ENCODE results near the gene PHF23. TPM values are rescaled to one million over a fixed set of nuclear protein-coding genes. Genes with fewer than 3 reads are reported as not detected.

Gene PHF23
- total RNA-seq, 1 experiment from 2014 or later: 85.1 TPM

DNA sequence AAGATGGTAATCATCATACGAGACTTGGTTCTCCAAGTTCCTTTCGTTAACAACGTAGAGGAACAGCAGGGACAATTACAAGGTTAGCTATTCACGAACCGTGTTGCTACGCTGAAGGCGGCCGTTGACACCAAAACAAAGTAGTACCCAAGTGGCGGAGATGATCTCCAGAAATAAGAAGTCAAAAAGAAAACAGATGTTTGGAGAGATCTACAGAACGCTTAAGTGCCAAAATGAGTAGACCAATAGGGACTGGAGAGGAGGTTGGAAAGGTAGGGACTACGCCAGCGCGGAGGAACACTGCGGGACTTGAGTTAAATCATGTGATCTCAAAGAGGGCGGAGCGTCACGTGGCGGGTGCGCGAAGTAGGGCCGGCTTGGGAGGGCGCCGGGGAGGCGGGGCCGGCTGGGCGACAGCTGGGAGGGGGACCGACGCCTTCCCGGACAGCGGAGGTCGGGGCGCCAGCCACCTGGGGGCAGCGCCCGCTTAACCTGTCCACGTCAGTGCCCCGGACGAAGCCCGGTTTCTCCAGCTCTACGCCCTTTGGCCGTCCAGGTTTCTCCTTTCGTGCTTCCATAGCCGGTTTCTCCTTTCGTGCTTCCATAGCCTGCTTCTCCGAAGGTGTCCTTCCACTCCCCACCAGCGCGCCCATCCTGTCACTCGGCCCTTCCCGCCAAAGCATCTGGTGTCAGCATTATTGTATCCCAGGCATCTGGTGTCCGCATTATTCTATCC is 3.6 kb upstream of the PHF23 start:
- peak overlapping the region; percentile 84 for H3K27ac ChIP-seq (ENCODE audit: low read depth, low read length, poor library complexity, severe bottlenecking)
- peak overlapping the region; percentile 72 for H3K4me3 ChIP-seq (ENCODE audit: low read depth, low read length, poor library complexity, severe bottlenecking)
- H3K9me3 ChIP-seq (ENCODE audit: low read depth, low read length, poor library complexity, severe bottlenecking): no peaks in the 10 kb centered on the region
- TF ChIP-seq CTCF (conservative IDR thresholded peaks at IDR 0.05; ENCODE audit: low read depth, low read length): no peak
- no peak for TF ChIP-seq EZH2 (IDR thresholded peaks at IDR 0.05; ENCODE audit: borderline replicate concordance, low read depth, low read length, poor library complexity, severe bottlenecking)
- CTCF ChIA-PET: interaction anchor here (0.6 to 1.0 kb wide), 3 partner anchors 22 to 161 kb away, joined by 3 to 5 read pairs (median 4); partner anchors contain the start of gene TMEM256
- peak; percentile 97 for DNase-seq (ENCODE audit: low spot score)
- peaks cover 23% of the 10 kb centered on the region for H3K4me1 ChIP-seq (ENCODE audit: insufficient read depth, low read length, poor library complexity, severe bottlenecking)
- no peaks in the 10 kb centered on the region for H3K27me3 ChIP-seq (replicated peaks; ENCODE audit: insufficient read depth, low read depth, low read length, poor library complexity)
- intact Hi-C loops (cut with micrococcal nuclease; ENCODE audit: unreplicated experiment): loop anchor here (1.0 kb wide), 1 partner anchor 8 kb away; the partner anchor contains the start of gene CTDNEP1
- H3K36me3 ChIP-seq (ENCODE audit: insufficient read depth, low read length, poor library complexity, severe bottlenecking): peaks cover 43% of the 10 kb centered on the region
- BruUV-seq (replicated peaks): no TSS peak
- POLR2A ChIA-PET (ENCODE audit: low non-redundant PET): interaction anchor here (0.6 to 0.7 kb wide), 3 partner anchors 9 to 445 kb away, joined by 3 to 10 read pairs (median 10); partner anchors contain the start of genes CTDNEP1 and TP53

- Histone ChIP-seq H3K4me1 (ENCODE audit: insufficient read depth, low read length, poor library complexity, severe bottlenecking) (peaks cover 29% of the 10 kb centered on the region), H3K27me3 (replicated peaks; ENCODE audit: insufficient read depth, low read depth, low read length, poor library complexity) (no peaks in the 10 kb centered on the region), H3K4me3 (ENCODE audit: low read depth, low read length, poor library complexity, severe bottlenecking) (peak within 1 kb of the TSS; percentile 72), H3K36me3 (ENCODE audit: insufficient read depth, low read length, poor library complexity, severe bottlenecking) (peaks cover 44% of the 10 kb centered on the region), H3K27ac (ENCODE audit: low read depth, low read length, poor library complexity, severe bottlenecking) (peak within 1 kb of the TSS; percentile 84), H3K9me3 (ENCODE audit: low read depth, low read length, poor library complexity, severe bottlenecking) (no peaks in the 10 kb centered on the region)
- no TSS peak for BruUV-seq (replicated peaks)
- ChIA-PET CTCF (interaction anchor here (0.6 to 1.0 kb wide), 3 partner anchors 21 to 162 kb away, joined by 3 to 5 read pairs (median 4); partner anchors contain the start of gene TMEM256), POLR2A (ENCODE audit: low non-redundant PET) (interaction anchor here (0.6 to 0.7 kb wide), 3 partner anchors 9 to 445 kb away, joined by 3 to 10 read pairs (median 10); partner anchors contain the start of genes CTDNEP1 and TP53)
- intact Hi-C loops (cut with micrococcal nuclease; ENCODE audit: unreplicated experiment): no loop called here
- DNase-seq (ENCODE audit: low spot score): peak; percentile 96
- TF ChIP-seq CTCF (conservative IDR thresholded peaks at IDR 0.05; ENCODE audit: low read depth, low read length) (no peak), EZH2 (IDR thresholded peaks at IDR 0.05; ENCODE audit: borderline replicate concordance, low read depth, low read length, poor library complexity, severe bottlenecking) (no peak)
Measured at GRCh38 chr17:7241783-7242716, 2.8 kb upstream of the PHF23 start, which contains the start of gene GABARAP. Gene GABARAP, minus strand, starts transcription at chr17:7242449. Its CDS starts 119 bp downstream, at chr17:7242330.

DNA sequence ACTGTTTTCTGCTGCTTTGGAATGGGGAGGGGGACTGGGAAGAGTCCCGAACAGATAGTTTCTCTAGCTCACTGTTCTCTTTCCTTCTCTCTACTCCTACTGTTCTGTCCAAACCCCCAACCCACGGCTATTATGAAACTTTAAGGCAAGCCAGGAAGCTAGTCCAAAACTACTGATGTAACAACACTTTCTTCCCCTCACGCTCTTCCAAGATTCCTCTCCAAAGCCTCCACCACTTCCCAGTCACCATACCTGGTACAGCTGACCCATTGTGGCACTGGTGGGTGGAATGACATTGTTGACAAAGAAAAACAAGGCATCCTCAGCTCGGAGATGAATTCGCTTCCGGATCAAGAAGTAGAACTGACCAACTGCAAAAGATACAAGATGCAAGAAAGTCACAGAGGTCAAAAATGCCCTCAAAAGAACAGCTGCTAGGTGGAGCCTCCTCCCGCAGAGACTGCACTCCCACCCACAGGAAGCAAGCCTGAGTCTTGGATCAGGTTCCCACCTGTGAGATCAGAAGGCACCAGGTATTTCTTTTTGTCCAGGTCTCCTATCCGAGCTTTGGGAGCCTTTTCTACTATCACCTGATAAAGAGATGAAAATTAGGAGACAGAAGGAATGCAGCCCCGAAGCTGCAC is 2.0 kb upstream of the PHF23 start:
- Histone ChIP-seq H3K27ac (ENCODE audit: low read depth, low read length, poor library complexity, severe bottlenecking) (peak overlapping the region; percentile 84), H3K4me1 (ENCODE audit: insufficient read depth, low read length, poor library complexity, severe bottlenecking) (peaks cover 31% of the 10 kb centered on the region), H3K9me3 (ENCODE audit: low read depth, low read length, poor library complexity, severe bottlenecking) (no peaks in the 10 kb centered on the region), H3K36me3 (ENCODE audit: insufficient read depth, low read length, poor library complexity, severe bottlenecking) (peaks cover 44% of the 10 kb centered on the region), H3K27me3 (replicated peaks; ENCODE audit: insufficient read depth, low read depth, low read length, poor library complexity) (no peaks in the 10 kb centered on the region), H3K4me3 (ENCODE audit: low read depth, low read length, poor library complexity, severe bottlenecking) (peak overlapping the region; percentile 72)
- no TSS peak for BruUV-seq (replicated peaks)
- no peak for TF ChIP-seq CTCF (conservative IDR thresholded peaks at IDR 0.05; ENCODE audit: low read depth, low read length)
- no peak for TF ChIP-seq EZH2 (IDR thresholded peaks at IDR 0.05; ENCODE audit: borderline replicate concordance, low read depth, low read length, poor library complexity, severe bottlenecking)
- intact Hi-C loops (cut with micrococcal nuclease; ENCODE audit: unreplicated experiment): no loop called here
- DNase-seq (ENCODE audit: low spot score): no peak
- CTCF ChIA-PET: interaction anchor here (1.0 kb wide), 1 partner anchor 20 kb away, joined by 3 read pairs; no protein-coding TSS in a partner anchor
- POLR2A ChIA-PET (ENCODE audit: low non-redundant PET): interaction anchor here (0.6 kb wide), 1 partner anchor 21 kb away, joined by 4 read pairs; no protein-coding TSS in a partner anchor

All from A673 (cell line).